ENCODE data around the gene UBE2F.
"Not testable (repeated sequence)": the region's sequence is repeated elsewhere in the genome, so short reads cannot be mapped to it uniquely, and the experiment has no call there.

The UBE2F gene

DNA sequence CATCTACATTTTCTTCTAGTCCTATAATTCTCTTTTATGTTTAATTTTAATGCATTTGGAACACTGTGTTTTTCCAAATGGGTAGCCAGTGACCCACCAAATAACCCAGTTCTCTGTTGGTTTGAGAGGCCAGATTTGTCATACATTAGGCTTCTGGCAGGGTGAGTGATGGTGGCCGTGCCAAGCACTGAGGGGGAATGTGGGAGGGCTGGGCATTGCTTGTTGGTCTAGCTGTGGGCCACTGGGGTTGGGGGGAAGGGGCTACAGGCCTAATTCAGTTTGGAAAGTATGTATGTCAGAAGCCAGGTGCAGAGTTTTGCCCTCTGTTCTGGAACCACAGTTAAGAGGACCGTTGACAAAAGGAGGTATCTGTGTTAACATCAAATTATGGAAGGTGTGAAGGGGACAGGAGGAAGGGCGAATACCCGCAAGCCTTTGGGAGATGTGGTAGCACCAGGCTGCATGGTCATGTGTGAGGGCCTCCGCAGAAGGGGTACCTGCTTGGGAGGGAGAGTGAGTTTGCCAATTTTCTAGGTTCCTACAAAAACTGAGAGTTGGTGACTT, 55.9 kb downstream of the UBE2F start:
- DNase-seq, result no peak

DNA sequence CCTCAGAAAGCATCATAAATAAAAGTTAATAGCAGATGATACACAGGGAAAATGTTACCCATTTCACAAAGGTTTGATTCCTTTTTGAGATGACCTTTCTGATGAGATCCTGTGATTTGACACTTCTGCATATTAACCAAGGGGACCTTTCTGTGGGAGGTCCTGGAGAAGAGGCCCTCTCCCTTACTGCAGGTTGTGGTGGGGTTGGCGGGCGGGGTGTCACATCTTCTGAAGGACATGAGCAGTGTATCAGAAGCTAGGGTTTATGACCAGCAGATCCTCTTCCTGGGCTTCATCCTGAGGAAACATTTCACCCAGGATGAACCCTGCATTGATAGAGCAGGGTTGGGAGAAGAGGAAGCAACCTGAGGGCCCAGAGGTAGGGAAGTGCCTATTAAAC, 56.8 kb downstream of the UBE2F start:
- no peak for DNase-seq

DNA sequence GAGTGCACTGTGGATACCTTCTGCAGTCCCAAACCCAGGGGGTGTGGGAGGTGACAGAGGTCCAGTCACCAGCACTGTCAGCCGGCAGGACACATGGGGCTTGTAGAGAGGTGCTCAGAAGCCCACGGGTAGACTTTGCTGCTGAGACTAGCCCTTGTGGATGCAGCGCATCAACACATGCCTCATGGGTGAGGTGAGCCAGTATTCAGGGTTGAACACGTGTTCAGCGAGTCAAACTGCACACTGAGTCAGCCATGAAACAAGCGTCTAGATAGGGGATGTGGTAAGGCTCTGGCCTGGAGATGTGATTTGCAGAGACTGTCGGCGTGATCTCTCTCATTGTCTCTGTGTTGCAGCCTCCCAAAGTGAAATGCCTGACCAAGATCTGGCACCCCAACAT, 58.2 kb downstream of the UBE2F start:
- DNase-seq, result no peak

DNA sequence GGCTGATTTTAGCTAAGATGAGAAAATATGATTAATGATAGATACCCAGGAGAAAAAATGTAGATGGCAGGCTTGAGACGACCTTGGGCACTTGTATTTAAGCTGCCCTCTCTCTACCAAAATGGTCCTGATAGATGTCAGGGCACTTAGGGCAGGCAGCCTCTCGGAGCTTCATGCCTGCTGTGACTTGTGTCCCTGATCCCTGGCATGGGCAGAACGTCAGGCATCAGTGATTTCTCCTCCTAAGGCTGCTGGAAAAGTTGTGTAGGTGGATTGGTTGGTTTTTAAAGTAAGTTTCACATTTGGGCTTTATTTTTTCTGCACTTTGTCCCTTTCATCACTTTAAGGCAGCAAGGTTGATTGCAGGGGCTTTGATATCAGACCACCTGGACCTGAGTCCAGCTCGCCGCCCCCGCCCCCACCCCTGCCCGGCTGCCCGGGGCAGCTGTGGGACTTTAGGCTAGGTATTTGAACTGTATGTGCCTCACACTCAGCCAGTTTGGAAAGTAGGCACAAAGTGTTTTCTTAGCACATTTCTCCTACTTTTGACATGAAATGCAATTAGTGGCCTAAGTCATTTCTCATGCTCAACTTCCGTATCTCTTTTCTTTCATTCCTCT, 59.0 kb downstream of the UBE2F start:
- DNase-seq, result no peak

DNA sequence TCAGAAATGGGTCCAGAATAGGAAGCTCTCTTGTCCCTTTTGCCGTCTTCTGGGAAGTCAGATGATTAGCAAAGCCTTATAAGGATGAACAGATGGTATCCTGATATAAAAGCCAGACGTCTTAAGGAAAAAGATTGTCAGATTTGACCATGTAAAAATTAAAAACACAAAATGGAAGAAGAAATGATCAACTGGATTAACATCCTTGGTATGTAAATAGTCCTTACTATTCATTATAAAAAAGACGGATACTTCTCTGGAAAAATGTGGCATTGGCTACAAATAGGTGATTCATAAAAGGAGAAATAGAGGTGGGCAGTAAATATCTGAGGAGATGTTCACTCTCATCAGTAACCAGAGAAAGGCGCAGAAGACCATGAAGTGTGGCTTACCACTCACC, 60.2 kb downstream of the UBE2F start:
- DNase-seq, result no peak

DNA sequence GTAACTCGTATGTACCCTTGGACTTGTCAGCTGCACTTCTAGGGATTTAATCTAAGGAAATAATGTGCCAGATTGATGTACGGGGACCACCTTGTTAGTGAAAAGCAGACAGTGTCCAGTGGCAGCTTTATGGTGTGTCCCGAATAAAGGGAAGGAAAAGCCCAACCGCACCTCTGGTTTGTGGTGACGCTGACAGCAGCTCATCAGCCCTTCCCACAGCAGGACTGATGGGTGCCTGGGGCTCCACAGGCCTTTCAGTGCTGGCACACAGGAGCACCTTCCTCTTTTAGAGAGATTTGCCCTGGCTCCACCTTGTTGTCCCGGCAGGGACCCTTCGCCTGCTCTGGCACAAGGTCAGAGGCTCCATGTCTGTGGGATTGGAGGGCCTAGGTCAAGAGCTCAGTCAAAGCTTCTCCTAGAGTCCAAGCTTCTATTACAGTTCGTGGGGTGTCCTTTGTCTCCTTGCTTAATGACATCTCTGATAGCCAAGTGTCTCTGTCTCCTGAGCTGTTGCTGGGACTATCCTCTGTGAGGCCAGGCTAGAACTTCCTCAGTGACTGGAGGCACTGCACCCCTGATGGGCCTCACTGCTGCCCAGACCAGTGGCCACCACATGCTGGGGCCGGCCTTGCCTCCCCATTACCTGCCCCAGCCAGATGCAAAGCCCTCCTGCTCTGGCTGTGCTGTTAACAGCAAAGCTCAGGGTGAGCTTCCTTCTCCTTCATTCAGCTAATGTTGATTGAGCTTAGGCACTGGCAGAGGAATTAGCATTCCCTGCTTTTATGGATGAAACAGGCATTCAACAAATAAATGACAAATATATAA, 61.0 kb downstream of the UBE2F start:
- DNase-seq, result no peak

DNA sequence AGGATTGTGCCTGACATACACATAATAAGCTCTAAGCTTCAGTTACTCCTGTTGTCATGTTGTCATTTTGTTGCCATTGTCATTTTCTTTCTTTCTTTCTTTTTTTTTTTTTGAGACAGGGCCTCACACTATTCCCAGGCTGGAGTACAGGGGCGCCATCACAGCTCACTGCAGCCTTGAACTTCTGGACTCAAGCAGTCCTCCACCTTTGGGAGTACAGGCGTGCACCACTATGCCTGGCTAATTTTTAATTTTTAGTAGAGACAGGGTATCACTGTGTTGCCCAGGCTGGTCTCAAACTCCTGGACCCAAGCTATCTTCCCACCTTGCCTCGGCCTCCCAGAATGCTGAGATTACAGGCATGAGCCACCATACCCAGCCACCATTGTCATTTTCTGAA, 63.0 kb downstream of the UBE2F start:
- DNase-seq, result no peak

DNA sequence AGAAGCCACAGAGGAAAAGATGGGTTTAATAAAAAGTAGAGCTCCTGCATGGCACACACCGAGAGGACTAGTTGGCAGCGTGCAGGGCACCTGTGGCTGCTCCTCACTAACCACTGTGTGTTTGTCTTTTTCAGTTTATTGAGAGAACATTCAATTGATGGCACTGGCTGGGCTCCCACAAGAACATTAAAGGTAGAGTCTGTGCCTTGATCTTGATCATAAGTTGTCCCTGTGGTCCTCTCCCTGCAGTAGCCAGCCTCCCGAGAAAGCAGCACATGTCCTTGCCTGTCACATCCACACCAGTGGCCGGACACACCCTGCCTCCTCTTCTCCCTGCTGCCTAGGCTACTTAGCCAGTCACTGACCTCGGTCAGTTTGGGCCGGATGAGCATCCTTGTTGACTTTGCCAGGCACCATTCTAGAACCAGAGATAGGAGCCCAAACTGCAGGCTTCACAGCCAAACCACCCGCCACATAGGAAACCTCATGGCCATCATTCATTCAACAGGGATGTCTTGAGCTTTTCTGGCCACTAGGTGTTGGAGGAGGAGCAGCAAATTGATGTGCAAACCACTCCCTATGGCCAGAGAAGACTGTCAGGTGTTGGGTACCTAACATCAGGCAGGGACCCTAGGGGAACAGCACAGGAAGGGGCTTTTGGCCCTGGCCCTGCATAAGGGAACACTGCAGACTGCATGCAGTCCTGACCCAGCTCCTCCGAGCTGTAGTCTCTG, 63.8 kb downstream of the UBE2F start:
- no peak for DNase-seq

DNA sequence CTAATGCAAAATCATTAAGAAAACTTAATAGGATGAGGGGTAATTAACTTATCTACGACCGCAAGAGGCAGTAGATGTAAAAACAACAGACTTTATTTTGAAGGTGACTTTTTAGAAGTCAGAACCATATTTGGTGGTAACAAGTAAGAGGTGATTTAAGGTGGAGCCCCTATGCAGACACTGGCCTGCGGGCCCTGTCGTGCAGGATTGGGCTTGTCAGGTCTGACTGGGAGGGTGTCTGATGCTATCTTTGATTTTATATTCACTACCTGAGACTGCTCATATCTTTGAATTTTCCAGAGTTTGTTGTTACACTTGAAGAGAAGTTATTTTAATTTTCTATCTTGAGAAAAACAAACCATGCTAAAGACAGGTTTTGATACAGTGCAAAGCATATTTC, 64.9 kb downstream of the UBE2F start:
- no peak for DNase-seq

DNA sequence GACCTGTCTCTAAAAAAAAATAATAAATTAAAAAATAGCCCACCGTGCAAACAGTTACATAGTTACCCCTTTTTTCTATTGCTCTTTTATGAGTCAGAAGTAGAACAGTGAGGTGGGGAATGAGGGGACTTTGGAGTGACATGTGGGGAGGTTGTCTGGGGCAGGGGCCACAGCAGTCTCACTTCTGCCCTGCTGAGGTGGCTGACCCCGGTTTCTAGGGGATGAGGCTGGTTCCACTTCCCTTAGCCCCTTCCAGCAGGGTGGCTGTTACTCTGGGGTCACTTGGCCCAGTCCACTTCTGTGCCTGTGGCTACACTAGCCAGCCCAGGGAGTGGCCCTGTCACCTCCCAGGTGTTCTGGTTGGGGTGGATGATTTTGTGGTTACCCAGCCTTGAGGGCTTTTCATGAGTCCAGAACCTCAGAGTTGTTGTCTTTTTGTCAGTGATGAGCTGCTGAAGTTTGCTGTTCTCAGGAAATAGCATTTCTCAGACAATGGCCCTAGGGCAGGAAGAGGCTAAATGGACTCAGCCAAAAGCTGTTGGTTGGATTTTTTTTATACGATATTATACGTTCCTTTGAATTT, 66.0 kb downstream of the UBE2F start:
- DNase-seq, result no peak

DNA sequence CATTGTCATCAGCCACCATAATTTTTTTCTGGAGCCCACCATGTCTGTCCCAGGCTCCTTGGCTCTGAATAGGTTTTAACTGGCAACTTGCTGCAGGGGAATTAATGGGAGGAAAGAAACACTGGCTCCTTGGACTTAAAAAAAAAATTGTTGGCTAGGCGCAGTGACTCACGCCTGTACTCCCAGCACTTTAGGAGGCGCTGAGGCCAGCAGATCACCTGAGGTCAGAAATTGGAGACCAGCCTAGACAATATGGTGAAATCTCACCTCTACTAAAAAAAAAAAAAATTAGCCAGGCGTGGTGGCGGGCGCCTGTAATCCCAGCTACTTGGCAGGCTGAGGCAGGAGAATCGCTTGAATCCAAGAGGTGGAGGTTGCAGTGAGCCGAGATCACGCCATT, 67.2 kb downstream of the UBE2F start:
- not testable (repeated sequence) for DNase-seq

DNA sequence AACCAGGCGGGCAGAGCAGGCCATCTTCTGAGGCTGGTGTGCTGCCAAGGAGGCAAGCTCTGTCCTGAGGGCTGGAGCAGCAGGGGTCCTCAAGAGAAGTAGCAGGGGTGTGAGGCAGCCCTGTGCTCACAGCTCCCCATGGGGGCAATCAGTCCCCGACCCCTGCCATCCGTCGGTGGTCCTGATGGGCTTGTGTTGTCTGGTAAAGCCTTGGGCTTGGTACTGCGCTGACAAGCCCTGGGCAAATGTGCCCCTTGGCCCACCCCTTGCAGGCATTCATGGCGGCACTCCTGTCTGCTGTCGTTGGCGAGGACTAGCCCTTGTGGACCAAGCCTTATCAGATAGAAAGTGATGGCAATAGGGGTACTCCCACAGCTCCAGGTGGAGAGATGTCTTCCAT, 71.4 kb downstream of the UBE2F start:
- DNase-seq, result no peak

DNA sequence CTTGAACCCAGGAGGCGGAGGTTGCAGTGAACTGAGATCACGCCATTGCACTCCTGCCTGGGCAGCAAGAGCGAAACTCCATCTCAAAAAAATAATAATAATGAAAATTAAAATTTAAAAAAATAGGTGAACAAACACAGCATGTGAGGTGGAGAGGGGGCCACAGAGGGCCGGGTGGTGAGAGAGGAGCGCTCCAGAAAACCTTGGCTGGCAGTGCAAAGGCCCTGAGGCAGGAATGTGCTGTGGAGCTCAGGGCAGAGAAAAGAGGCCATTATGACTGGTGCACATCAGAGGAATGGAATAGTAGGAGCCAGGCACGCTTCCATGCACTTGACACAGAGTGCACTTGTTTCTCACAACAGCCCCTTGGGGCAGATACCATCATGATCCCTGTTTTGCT, 72.3 kb downstream of the UBE2F start:
- DNase-seq, result no peak

DNA sequence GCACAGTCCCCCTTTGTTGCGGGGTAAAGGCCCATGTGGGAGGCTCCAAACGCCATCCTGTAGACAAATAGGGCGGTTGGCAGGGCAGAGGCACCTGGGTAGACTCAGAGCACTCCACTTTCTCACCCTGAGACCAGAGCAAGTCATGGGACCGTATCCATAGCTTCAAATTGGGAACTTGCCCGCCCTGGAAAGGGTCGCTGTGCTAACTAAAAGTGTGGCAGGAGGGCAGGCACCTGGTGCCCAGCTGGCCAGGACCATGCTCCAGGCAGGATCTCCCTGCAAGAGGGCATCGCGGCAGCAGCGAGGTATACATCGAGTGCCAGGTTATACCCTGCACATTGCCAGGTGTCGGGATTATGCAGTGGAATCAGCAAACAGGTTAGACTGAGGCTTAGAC, 73.2 kb downstream of the UBE2F start:
- no peak for DNase-seq

DNA sequence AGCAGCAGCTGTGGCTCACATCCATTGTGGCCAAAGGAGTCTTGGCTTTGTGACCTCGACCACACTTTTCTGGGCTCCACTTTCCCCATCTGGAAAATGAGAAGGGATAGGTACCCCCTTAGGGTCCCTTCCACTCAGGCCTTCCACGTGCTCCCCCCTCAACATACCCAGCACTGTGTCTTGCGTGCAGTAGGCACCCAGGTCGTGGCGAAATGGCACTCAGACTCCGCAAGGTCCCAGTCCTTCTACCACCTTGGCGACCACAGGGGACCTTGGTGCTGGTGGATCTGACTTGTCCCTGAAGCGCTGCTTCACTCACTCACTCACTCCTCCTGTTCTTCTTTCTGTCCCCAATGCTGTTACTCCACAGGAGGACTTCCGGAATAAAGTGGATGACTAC, 74.1 kb downstream of the UBE2F start:
- no peak for DNase-seq

DNA sequence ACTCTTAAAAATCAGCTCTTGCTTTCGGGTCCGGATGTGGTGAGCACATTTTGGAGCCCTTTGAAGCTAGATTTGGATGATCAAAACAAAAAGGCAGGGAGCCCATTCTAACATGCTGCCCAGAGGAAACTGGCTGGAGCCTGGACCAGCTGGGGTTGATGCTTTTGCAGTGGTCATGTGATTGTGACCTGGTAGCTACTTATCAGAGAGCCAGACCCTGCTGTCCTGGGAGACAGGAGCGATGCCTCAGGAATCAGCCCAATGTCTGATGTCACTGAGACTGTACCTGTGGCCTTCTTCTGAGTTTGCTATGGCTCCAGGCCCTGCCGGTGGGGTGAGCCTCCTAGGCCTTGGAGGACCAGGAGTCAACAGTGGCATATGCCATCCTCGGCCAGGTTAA, 75.3 kb downstream of the UBE2F start:
- no peak for DNase-seq

DNA sequence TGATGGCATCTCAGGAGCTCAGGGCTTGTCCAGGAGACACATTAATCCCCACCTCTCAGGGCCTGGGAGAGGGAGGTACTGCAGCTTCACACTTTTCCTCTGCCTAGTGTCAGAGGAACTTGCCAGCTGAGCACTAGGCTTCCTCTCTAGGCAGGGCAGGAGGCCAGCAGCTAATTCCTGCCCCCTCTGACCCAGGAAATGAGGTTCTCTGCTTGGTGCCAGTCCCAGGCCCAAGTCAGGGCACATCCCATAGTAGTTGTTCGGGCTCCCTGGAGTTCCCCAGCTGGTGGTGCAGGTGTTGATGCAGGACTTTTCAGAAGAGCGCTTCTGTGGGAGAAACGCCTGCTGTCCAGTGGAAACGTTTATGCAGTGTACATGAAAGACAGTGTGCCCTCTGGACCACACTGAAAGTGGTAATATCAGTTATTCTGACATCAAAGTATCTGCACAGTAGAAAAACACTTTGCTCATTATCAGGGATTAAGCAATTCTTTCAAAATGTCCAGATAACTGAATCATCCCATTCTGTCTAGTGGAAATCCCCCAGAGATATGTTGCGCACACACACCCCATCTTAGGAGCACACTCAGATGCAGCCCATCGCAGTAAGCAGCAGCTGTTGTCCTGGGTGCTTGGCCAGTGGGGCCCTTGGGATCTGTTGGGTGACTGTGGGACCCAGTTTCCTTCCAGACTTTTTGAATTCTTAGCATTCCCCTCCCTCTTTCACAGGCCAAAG, 76.2 kb downstream of the UBE2F start:
- no peak for DNase-seq

DNA sequence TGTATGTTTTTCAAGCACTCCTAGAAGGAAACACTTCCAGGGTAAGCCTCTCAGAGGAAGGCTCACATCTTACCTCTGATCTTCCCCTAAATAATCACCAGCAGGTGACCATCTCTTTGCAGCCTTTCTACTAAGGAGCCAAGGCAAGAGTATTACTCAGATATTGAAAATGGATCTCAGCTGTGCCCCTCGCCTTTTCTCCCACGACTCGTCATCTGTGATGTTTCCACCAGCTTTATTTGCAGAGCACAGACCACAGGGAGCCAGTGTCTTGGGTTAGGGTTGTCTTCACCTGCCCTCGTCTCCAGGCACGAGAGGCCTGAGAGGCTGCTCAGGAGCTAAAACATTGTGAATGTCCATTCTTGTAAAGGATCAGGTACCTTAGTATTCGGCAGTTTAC, 77.0 kb downstream of the UBE2F start:
- DNase-seq, result no peak

DNA sequence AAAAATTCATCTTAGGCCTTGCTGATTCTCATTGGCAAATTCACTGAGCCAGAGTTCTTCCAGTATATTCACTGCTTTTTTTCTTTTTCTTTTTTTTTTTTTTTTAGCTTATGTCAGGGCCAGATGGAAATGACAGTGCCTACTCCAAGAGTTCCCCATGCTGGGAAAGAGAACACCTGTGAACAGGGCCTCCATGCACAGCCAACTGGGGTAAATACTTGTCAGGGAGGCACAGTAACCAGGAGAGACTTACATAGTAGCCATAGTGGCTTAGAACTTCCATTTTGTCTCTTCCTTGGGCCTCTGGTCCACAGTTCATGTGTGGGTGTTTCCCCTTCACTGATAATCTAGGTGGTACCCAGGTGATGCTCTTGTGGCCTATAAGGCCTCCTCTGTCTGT, 78.8 kb downstream of the UBE2F start:
- no peak for DNase-seq

DNA sequence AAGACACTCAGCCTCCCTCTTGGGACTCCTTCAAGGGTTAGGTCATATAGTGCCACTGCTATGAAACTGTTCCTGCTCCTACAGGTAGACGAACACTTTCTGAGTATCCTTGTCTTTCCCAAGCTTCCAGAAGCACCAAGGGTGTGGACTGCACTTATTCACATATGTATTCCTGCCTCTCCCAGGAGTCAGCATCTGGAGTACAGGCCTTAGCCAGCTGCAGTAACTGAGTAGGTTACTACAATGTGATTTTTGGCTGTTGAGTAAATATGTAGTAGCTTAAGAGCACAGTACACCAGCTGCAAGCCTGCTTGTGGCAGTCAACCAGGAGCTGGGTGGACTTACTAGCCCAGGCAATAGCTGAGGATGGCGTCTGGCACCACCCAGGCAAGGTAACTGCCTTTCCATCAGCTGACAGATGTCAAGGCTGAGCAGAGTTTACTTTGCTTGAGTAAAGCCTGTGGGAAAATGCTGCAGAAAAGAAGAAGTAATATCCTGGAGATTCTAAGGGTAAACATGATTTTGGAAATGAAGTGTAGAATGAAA, 80.0 kb downstream of the UBE2F start:
- DNase-seq, result no peak

DNA sequence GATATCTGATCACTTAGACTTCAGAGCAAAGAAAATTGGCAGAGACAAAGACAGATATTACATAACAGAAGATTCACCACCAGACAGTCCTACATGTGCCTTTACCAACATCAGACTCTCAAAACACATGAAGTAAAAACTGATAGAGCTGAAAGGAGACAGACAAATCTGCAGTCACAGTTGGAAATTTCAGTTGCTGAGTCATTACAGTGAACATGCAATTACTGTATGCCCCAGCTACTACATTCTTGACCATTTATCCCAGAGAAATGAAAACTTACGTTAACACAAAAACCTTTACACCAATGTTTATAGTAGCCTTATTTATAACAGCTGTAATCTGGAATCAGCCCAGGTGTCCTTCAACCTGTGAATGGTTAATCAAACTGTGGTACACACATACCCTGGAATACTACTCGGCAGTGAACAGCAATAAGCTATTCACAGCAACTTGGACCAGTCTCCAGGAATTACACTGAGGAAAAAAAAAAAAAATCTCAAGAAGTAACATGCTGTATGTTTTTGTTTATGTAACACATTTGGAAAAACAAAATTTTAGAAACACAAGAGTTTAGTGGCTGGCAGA, 86.5 kb downstream of the UBE2F start:
- no peak for DNase-seq

DNA sequence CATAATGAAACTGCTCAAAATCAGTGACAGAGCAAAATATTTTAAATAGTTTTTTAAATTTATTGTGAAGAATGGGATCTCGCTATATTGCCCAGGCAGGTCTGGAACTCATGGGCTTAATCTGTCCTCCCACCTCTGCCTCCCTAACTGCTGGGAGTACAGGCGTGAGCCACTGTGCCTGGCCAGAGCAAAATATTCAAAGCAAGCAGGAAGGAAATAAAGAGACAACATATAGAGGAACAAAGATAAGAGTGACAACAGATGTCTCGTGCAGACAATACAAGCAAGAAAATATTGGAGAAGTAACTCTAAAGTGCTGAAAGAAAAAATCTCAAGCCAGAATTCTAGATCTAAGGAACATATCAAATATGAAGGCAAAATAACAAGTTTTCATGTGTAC, 89.0 kb downstream of the UBE2F start:
- no peak for DNase-seq
